ENCODE results near the gene VWA7.

DNA sequence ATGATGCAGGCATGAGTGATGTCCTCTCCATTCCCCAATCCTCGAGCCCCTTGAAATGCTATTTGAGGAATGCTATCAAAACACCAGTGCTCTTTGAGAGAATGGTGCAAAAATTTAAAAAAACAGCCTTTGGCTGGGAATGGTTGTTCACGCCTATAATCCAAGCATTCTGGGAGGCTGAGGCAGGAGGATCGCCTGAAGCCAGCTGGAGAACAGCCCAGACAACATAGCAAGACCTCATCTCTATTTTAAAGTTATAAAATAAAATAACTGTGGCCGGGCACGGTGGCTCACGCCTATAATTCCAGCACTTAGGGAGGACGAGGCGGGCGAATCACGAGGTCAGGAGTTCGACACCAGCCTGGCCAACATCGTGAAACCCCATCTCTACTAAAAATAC lies 22.7 kb upstream of the VWA7 start:
- TF ChIP-seq, protein P1, sequence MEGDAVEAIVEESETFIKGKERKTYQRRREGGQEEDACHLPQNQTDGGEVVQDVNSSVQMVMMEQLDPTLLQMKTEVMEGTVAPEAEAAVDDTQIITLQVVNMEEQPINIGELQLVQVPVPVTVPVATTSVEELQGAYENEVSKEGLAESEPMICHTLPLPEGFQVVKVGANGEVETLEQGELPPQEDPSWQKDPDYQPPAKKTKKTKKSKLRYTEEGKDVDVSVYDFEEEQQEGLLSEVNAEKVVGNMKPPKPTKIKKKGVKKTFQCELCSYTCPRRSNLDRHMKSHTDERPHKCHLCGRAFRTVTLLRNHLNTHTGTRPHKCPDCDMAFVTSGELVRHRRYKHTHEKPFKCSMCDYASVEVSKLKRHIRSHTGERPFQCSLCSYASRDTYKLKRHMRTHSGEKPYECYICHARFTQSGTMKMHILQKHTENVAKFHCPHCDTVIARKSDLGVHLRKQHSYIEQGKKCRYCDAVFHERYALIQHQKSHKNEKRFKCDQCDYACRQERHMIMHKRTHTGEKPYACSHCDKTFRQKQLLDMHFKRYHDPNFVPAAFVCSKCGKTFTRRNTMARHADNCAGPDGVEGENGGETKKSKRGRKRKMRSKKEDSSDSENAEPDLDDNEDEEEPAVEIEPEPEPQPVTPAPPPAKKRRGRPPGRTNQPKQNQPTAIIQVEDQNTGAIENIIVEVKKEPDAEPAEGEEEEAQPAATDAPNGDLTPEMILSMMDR (IDR thresholded peaks at IDR 0.05) = no peak
- no peak for TF ChIP-seq POLR2A (IDR thresholded peaks at IDR 0.05)

Data from esophagus squamous epithelium (tissue), 4 donors.